ENCODE results near the gene ARHGAP33. TPM values are rescaled to one million over a fixed set of nuclear protein-coding genes. Genes with fewer than 3 reads are reported as not detected.
"Not testable (repeated sequence)": the region's sequence is repeated elsewhere in the genome, so short reads cannot be mapped to it uniquely, and the experiment has no call there.

ARHGAP33 gene
- total RNA-seq, 4 donors from 2014 or later: 8.6 to 166 (median 20.0) TPM

DNA sequence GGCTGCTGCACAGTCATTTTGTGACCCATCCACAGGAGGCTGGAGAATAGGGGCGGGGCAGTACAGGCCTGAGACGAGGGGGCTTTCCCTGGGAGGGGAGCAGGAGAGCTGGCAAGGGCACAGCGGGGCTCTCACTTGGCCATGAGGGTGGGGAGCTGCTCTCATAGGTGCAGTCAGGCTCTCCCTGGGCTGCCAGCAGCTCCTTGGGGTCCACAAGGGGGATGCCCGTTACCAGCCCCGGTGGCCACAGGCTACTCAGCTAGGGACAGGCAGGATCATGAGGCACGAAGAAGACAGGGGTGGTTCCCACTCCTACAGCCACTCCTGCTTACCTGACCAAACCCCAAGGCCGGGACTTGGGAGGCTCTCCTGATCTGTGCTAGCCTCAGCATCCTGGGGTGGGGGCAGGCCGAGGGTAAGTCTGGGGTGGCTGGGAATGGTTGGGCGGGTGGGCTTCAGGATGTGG, 16.5 kb downstream of the ARHGAP33 start:
- no peaks in the 10 kb centered on the region for H3K9me3 ChIP-seq
- H3K4me3 ChIP-seq: no peak overlapping the region
- H3K27ac ChIP-seq: no peak overlapping the region
- no peaks in the 10 kb centered on the region for H3K27me3 ChIP-seq
- DNase-seq: no peak
- H3K4me1 ChIP-seq: no peaks in the 10 kb centered on the region
- no peaks in the 10 kb centered on the region for H3K36me3 ChIP-seq
- no peak for TF ChIP-seq POLR2A (IDR thresholded peaks at IDR 0.05)
- TF ChIP-seq, protein P1, sequence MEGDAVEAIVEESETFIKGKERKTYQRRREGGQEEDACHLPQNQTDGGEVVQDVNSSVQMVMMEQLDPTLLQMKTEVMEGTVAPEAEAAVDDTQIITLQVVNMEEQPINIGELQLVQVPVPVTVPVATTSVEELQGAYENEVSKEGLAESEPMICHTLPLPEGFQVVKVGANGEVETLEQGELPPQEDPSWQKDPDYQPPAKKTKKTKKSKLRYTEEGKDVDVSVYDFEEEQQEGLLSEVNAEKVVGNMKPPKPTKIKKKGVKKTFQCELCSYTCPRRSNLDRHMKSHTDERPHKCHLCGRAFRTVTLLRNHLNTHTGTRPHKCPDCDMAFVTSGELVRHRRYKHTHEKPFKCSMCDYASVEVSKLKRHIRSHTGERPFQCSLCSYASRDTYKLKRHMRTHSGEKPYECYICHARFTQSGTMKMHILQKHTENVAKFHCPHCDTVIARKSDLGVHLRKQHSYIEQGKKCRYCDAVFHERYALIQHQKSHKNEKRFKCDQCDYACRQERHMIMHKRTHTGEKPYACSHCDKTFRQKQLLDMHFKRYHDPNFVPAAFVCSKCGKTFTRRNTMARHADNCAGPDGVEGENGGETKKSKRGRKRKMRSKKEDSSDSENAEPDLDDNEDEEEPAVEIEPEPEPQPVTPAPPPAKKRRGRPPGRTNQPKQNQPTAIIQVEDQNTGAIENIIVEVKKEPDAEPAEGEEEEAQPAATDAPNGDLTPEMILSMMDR (IDR thresholded peaks at IDR 0.05): no peak

DNA sequence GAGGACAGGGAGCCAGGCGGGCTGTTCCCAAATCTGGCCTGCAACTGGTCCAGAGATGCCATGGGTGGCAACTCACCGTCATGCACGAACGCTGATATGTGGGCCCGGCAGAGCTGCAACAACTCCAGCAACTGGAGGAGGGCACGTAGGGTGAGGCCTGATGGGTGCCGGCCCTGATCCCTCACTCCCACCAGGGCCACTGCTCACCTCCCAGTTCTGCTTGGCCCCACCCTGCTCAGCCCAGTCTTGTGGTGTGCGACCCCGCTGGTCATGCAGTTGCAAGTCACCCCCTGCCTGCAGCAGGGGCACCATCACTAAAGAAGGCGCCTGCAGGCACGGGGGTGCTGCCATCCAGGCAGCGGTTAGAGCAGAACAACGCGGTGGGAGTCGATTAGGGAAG, 16.9 kb downstream of the ARHGAP33 start:
- H3K36me3 ChIP-seq: no peaks in the 10 kb centered on the region
- H3K27ac ChIP-seq: no peak overlapping the region
- H3K4me3 ChIP-seq: no peak overlapping the region
- TF ChIP-seq, protein P1 (IDR thresholded peaks at IDR 0.05): no peak
- TF ChIP-seq POLR2A (IDR thresholded peaks at IDR 0.05): no peak
- no peaks in the 10 kb centered on the region for H3K9me3 ChIP-seq
- no peaks in the 10 kb centered on the region for H3K27me3 ChIP-seq
- H3K4me1 ChIP-seq: no peaks in the 10 kb centered on the region
- DNase-seq: no peak

DNA sequence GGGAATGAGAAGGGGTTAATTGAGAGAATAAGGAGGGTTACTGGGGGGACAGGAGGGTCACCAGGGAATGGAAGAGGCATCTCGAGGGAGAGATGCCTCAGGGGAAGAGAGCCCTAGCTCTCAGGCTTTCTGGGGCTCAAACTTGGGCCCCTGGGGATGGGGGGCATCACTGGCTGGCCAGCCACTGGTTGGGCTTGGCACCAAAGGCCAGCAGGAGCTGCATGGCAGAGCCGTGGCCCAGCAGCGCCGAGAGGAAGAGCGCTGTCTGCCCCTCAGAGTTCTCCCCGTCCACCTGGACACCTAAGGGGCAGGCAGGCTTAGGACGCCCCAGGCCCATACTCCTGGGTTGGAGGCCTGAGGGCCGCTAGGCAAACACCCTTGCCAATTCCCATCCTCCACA, 17.5 kb downstream of the ARHGAP33 start:
- Histone ChIP-seq H3K9me3 (no peaks in the 10 kb centered on the region), H3K36me3 (no peaks in the 10 kb centered on the region), H3K4me1 (no peaks in the 10 kb centered on the region), H3K27me3 (no peaks in the 10 kb centered on the region), H3K27ac (no peak overlapping the region), H3K4me3 (no peak overlapping the region)
- TF ChIP-seq POLR2A (IDR thresholded peaks at IDR 0.05): no peak
- TF ChIP-seq, protein P1 (IDR thresholded peaks at IDR 0.05): no peak
- no peak for DNase-seq

DNA sequence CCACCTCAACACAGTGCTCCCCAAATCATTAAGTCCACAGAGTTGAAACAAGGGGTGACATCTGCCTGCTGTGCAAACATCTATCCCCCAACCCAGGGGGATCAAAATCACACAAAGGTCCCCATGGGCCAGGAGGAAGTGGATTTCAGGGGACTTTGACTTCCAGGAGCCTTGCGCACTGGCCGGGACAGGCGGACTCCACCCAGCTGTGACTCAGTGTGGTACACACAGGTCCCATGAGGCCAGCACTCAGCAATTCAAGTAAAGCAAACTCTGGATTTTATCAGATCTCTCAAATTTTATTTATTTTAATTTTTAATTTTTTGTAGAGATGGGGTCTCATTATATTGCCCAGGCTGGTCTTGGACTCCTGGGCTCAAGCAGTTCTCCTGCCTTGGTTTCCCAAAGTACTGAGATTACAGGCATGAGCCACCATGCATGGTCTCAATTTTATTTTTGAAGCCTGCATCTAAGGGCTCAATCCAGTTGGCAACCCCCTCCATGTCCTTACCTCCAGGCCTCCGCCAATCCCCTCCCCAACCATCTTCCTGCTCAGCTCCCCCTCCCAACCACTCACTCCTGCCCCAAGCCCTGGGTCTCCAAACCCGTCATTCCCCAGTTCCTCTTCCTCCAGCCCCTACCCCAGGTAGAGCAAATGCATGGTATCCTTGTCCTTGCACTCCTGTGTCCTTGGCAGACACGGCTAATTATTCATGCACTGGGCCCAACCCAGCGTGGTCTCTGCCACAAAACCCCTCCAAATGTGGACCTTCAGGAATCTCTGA, 18.2 kb downstream of the ARHGAP33 start:
- no peak overlapping the region for H3K27ac ChIP-seq
- TF ChIP-seq POLR2A (IDR thresholded peaks at IDR 0.05): no peak
- TF ChIP-seq, protein P1 (IDR thresholded peaks at IDR 0.05): no peak
- no peaks in the 10 kb centered on the region for H3K9me3 ChIP-seq
- no peak overlapping the region for H3K4me3 ChIP-seq
- no peaks in the 10 kb centered on the region for H3K4me1 ChIP-seq
- H3K27me3 ChIP-seq: no peaks in the 10 kb centered on the region
- H3K36me3 ChIP-seq: no peaks in the 10 kb centered on the region
- DNase-seq: peak in 1 of 3 donors; percentile 66

DNA sequence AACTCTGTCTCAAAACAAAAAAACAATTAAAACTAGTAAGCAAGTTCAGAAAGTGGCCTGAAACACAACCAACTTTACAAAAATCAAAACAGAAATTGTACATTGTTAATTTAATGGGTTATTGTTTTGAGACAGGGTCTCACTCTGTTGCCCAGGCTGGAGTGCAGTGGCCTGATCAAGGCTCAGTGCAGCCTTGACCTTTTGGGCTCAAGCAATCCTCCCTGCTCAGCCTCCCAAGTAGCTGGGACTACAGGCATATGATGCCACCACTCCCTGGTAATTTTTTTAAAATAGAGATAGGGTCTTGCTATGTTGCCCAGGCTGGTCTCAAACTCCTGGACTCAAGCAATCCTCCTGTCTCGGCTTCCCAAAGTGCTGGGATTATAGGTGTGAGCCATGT, 20.2 kb downstream of the ARHGAP33 start:
- not testable (repeated sequence) for H3K9me3 ChIP-seq, H3K4me3 ChIP-seq, H3K27ac ChIP-seq, DNase-seq, H3K36me3 ChIP-seq, H3K4me1 ChIP-seq, H3K27me3 ChIP-seq

DNA sequence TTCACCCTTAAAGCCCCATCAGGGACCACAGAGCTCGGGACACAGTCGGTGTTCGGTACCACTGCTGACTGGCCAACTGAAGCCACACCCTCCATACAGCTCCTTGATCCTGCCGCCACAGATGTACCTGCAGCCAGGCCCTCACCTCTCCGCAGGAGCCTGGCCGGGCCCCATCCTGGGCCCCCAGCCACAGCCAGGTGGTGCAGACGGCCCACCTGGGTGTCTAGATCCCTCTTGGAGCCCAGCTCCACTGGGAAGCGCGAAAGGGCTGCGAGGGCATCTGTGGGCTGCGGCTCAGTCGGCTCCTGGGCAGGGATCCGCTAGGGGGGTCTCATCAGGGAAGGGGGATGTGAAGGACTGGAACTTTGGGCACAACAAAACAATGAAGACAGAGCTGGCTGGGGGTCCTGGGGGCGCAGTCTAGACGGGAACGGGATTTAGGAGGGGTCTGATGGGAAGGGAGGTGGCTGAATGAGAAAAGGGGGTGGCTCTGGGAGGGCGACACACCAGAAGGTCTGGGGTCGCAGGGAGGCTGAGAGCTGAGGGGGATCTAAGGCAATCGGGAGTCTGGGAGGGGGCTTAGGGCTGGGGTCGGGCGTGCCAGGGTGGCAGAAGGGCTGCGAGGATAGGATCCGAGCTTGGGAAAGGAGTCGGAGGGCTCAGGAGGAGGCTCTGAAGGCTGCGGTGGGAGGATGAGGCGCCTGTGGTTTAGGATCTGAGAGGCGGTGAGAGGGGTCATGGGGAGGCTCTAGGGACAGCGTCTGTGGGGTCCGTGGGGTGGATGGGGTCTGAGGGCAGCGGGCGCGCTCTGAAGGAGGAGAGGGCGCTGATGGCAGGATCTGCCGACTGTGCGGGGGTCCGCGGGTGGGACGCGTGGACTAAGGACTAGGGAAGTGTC, 21.5 kb downstream of the ARHGAP33 start:
- Histone ChIP-seq H3K27ac (no peak overlapping the region), H3K36me3 (no peaks in the 10 kb centered on the region), H3K4me3 (peak overlapping the region in 2 of 4 donors; percentile 5 to 20), H3K4me1 (no peaks in the 10 kb centered on the region), H3K9me3 (no peaks in the 10 kb centered on the region), H3K27me3 (no peaks in the 10 kb centered on the region)
- TF ChIP-seq, protein P1 (IDR thresholded peaks at IDR 0.05): no peak
- no peak for TF ChIP-seq POLR2A (IDR thresholded peaks at IDR 0.05)
- DNase-seq: no peak

Data from Peyer's patch (tissue), 4 donors.